ENCODE results near the gene POLA1.

The POLA1 gene

DNA sequence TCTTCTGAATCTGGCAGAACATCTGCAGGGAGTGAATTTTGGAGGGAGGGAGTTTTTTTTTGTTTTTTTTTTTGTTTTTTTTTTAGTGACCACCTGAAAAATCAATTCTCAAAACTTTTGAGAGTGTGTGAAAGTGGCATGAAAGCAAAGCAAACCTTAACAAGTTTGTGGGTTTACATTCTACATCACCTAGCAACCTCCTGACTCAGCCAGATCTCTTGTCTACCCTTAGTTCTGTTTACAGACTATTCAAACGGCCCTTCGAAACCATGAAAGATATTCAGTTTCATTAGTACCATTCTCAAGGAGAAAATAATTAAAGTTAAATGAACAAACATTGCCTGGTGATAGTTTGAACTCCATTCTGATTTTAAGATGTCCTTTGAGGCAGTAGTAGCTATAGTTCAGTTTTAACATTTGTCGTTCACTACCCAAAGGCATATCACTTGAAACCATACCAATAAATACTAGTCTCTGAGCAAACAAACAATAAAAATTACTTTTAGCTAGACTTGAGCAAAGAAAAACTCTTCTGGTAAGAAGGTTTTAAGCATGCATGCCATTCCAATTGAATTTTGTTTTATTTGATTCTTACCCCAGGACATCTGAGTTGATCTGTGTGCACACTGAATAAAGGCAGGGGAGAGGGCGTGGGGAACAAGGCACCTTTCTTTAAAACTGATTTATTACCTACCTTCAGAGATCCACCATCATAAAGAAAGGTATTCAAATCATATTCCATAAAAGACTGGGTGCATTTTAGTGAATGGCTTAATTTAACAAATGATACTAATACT, 184.3 kb downstream of the POLA1 start:
- no peak for DNase-seq (ENCODE audit: low read depth in 2 of 2)

- DNase-seq (ENCODE audit: low read depth in 2 of 2) = no peak
These were observed 186.0 kb downstream of the POLA1 start for GRCh38 chrX:24879679-24880078.

GRCh38 chrX:24886916-24887315, 193.2 kb downstream of the POLA1 start:
- no peak for DNase-seq (ENCODE audit: low read depth in 2 of 2)

DNA sequence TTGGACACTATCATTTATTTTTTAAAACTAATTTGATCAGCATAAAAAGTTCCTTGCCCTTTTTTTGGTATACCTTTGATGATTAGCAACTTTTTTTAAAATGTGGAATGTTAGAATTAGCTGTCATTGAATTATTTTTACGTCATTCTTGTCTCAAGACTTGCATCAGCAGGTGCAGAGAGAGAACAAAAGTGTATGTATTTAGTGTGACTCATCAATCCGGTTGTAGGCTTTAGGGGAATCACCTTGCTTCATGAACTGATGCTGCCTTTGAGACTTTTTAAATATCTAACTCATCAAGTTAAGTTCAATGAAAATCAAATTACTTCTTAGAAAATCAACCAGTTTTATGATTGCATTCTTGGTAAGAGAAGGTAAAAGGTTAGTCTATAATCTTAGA, 197.0 kb downstream of the POLA1 start:
- DNase-seq (ENCODE audit: low read depth in 2 of 2) = no peak

DNA sequence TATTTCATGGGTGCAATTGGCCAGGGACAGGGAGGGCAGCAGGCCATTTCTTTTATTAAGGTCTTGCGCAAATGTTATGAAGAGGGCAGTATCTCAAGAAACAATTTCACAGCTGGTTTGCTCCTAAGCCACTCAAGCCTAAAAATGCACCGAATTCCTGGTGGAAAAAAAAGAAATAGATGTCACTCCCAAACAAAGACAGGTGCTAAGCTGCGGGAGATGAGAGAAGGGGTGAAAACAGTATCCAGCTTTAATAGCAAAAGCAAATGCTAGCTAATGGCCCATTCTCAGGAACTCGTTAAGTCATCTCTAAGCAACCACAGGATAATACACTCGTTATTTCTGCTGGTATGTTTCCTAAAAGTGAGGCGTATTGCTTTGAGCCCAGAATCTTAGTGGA, 205.7 kb downstream of the POLA1 start:
- DNase-seq (ENCODE audit: low read depth in 2 of 2) = no peak

DNA sequence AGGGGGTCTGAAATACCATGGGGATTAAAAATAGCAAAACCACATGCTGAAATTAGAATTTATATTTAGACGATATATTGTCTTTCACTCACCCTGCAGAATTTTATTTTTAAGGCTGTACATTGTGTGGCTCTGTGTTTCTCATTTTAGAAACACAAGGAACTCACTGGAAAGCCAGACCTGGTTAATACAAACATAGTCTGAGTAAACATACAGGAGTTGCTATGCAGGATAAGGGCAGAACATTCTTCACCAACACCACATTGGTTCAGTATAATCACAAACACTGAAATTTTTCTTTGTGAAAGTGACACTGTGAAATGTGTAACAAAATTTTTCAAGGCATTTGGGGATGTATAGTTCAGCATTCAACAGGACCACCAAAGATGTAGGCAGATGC, 206.5 kb downstream of the POLA1 start:
- DNase-seq (ENCODE audit: low read depth in 2 of 2) = no peak

DNA sequence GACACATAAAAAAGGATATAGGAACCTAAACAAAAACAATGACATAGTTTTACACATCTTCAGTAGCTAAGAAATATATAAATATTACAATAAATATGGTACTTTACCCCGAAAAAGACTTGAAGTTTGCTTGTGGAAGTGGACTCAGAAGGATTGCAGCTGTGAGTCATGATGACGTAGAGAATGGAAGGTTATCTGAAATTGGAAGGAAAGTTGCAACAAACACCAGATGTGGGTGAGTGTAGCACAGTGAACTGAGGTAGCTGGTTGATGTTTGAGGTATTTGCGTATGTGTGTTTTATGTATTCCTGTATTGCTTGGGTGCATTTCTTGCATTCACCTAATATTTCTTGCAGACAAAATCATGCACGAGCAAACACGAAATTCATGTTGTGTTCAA, 209.1 kb downstream of the POLA1 start:
- DNase-seq (ENCODE audit: low read depth in 2 of 2) = no peak

GRCh38 chrX:24918715-24919114, 225.0 kb downstream of the POLA1 start:
- DNase-seq (ENCODE audit: low read depth in 2 of 2) = no peak

- no peak for DNase-seq (ENCODE audit: low read depth in 2 of 2)
These were observed 227.1 kb downstream of the POLA1 start for GRCh38 chrX:24920769-24921168.

DNA sequence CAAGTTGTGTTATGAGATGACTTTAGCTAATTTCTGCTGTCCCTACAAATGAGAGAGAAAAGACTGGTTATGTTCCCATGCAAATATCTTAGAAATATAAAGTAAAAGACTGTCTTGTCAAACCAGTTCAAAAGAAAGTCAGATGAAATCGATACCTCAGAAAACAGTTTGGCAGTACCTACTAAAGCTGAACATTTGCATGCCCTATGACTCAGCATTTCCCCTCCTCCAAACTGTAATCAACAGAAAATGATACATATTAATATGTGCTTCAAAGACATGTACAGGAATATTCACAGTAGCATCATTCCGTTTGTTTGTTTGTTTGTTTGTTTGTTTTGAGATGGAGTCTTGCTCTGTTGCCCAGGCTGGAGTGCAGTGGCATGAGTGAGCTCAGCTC, 231.7 kb downstream of the POLA1 start:
- DNase-seq (ENCODE audit: low read depth in 2 of 2) = no peak

- DNase-seq (ENCODE audit: low read depth in 2 of 2) = no peak
These were observed 233.7 kb downstream of the POLA1 start for GRCh38 chrX:24927372-24927771.

GRCh38 chrX:24928114-24928513, 234.4 kb downstream of the POLA1 start:
- DNase-seq (ENCODE audit: low read depth in 2 of 2) = no peak

DNA sequence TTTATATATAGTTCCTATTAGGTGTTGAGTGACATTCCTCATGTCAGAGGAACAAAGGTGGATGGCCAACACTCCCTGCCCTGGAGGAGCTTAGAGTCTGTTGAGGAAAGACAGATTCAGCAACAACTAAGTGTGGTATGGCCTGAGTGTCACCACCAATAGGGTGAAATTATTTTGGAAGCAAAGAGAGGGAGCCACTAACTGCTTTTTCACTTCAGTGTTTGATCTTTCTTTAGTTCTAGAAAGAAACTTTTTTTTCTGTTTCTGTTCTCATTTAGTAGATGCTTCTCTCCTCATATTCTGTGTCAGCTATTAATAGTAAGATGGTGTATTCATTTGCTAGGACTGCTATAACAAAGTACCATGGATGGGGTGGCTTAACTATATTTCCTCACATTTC, 240.6 kb downstream of the POLA1 start:
- DNase-seq (ENCODE audit: low read depth in 2 of 2) = no peak

GRCh38 chrX:24945009-24945408, 251.3 kb downstream of the POLA1 start:
- no peak for DNase-seq (ENCODE audit: low read depth in 2 of 2)

GRCh38 chrX:24946369-24946768, 252.7 kb downstream of the POLA1 start:
- no peak for DNase-seq (ENCODE audit: low read depth in 2 of 2)

DNA sequence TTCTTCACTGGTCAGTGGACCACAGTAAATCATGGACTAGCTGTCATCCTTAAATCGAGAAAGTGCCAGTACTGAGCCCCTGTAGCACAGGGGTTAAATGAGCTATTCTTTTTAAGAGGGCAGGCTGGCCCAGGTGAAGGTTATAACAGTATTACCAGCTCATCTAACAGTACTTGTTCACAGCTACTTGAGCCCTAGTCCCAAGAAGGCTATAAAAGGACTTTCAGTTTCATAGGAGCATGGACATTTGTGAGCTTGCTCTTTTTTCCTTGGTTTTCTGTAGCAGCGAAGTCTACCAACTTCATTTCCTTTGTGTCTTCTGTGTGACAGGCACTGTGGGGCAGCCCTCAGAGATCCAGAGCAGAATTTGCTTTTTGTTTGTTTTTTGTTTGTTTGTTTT, 261.0 kb downstream of the POLA1 start:
- no peak for DNase-seq (ENCODE audit: low read depth in 2 of 2)

GRCh38 chrX:24955372-24955930, 261.7 kb downstream of the POLA1 start:
- no peak for DNase-seq (ENCODE audit: low read depth in 2 of 2)

GRCh38 chrX:24956828-24957227, 263.1 kb downstream of the POLA1 start:
- DNase-seq (ENCODE audit: low read depth in 2 of 2) = no peak

- no peak for DNase-seq (ENCODE audit: low read depth in 2 of 2)
These were observed 268.1 kb downstream of the POLA1 start for GRCh38 chrX:24961809-24962208.

DNA sequence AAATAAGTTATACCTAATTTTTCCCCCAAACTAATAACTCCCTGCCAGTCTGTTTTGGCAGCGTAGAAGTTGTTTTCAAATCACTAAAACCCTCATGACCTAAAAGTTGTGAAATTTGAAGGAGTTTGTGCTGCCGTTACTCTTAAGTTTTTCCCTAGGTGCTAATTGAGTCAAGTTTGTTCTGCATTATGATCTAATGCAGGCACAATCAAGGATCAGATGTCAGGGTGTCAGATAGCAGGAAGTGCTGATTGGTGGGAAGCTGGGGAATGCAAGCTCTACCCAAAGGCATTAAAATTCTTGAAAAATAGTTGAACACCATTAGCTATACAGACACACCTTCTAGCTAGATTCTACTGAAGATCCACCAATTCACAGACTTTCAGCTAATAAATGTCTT, 270.1 kb downstream of the POLA1 start:
- no peak for DNase-seq (ENCODE audit: low read depth in 2 of 2)

GRCh38 chrX:24965372-24965771, 271.7 kb downstream of the POLA1 start:
- no peak for DNase-seq (ENCODE audit: low read depth in 2 of 2)

- DNase-seq (ENCODE audit: low read depth in 2 of 2) = no peak
These were observed 276.1 kb downstream of the POLA1 start for GRCh38 chrX:24969812-24970211.

GRCh38 chrX:24979081-24979480, 285.4 kb downstream of the POLA1 start:
- no peak for DNase-seq (ENCODE audit: low read depth in 2 of 2)

GRCh38 chrX:24981030-24981429, 287.3 kb downstream of the POLA1 start:
- DNase-seq (ENCODE audit: low read depth in 2 of 2) = no peak

Data from activated CD4-positive, alpha-beta T cell treated with anti-CD3 and anti-CD28 coated beads for 24 hours (primary cell).